ENCODE data around the gene XDH. TPM values are rescaled to one million over a fixed set of nuclear protein-coding genes. Genes with fewer than 3 reads are reported as not detected.

The XDH gene
- total and polyA plus RNA-seq, 9 of the 15 experiments (the other 6 are each of a cell fraction or from before 2014, with no cell fraction given): 0.04 to 0.06 TPM; not detected in 7

- intact Hi-C loops (cut with micrococcal nuclease): loop anchor here (10.0 kb wide), 4 partner anchors 105 to 475 kb away; partner anchors contain the start of gene EHD3
- ChIA-PET POLR2A (interaction anchor here (0.6 kb wide), 1 partner anchor 12 kb away, joined by 3 read pairs; no protein-coding TSS in a partner anchor), CTCF (ENCODE audit: low intra/inter-chr PET ratio) (no interaction called here)
- no TSS peak for BruUV-seq (replicated peaks)
- Histone ChIP-seq H3K4me2 (ENCODE audit: insufficient read depth, low read length) (no peak overlapping the region), H3K9ac (ENCODE audit: insufficient read depth in 1 of 2, low read depth in 2 of 2, low read length in 2 of 2) (no peak overlapping the region), H3K4me3 (no peak overlapping the region), H3K79me2 (ENCODE audit: control insufficient read depth, insufficient read depth, low read length) (no peaks in the 10 kb centered on the region), H3K27ac (ENCODE audit: extremely low read depth, low read depth, low read length) (no peak overlapping the region), H3K9me3 (replicated peaks; ENCODE audit: control insufficient read depth, insufficient read depth, low read depth, low read length) (no peaks in the 10 kb centered on the region), H3K36me3 (ENCODE audit: control insufficient read depth, insufficient read depth, low read length) (no peaks in the 10 kb centered on the region), H2AFZ (ENCODE audit: low read depth, low read length) (no peak overlapping the region), H3K4me1 (replicated peaks in 1 of 2; ENCODE audit: control insufficient read depth in 2 of 2, insufficient read depth in 2 of 2, low read length in 2 of 2) (no peaks in the 10 kb centered on the region), H3K27me3 (ENCODE audit: control insufficient read depth in 2 of 2, insufficient read depth in 2 of 2, low read length in 2 of 2) (peaks cover 5 to 27% of the 10 kb centered on the region in 2 experiments; a peak in 3 of 5 replicates), H3K9me1 (ENCODE audit: control insufficient read depth, insufficient read depth, low read length) (no peaks in the 10 kb centered on the region), H4K20me1 (replicated peaks; ENCODE audit: control insufficient read depth, insufficient read depth, low read length) (no peaks in the 10 kb centered on the region; the same call in 1 of the 2 replicates)
- TF ChIP-seq FOXM1 (IDR thresholded peaks at IDR 0.05; ENCODE audit: low read depth) (no peak), FOXM1 (CRISPR knock-in tag; IDR thresholded peaks at IDR 0.05; ENCODE audit: low read depth) (no peak), ZMIZ1 (IDR thresholded peaks at IDR 0.05; ENCODE audit: low read depth in 2 of 2, low read length in 2 of 2) (no peak), ZNF174 (CRISPR knock-in tag; IDR thresholded peaks at IDR 0.05) (no peak), ZNF384 (IDR thresholded peaks at IDR 0.05; ENCODE audit: low read depth, low read length) (no peak), TARDBP (IDR thresholded peaks at IDR 0.05) (no peak), PTTG1 (tag; IDR thresholded peaks at IDR 0.05; ENCODE audit: low read depth) (no peak), CBX2 (IDR thresholded peaks at IDR 0.05; ENCODE audit: insufficient read depth, low read length, poor library complexity, severe bottlenecking) (no peak), TRIM25 (IDR thresholded peaks at IDR 0.05; ENCODE audit: borderline replicate concordance) (no peak), CBX1 (IDR thresholded peaks at IDR 0.05; ENCODE audit: low read depth) (no peak), CREB3 (tag; conservative IDR thresholded peaks at IDR 0.05; ENCODE audit: low read depth) (no peak), E2F3 (CRISPR knock-in tag; IDR thresholded peaks at IDR 0.05) (no peak)
- WGBS (ENCODE audit: insufficient coverage, low coverage, missing lambda C conversion rate): 3% methylated on average over 9 of the region's 9 CpGs
- no peak for DNase-seq (ENCODE audit: extremely low read depth in 1 of 4, low spot score in 3 of 4)
- no peak for ATAC-seq
- FAIRE-seq: no peak
- in situ Hi-C loops (cut with MboI): loop anchor here (10.0 to 25.0 kb wide), 2 partner anchors 635 to 1177 kb away; no protein-coding TSS in a partner anchor
These were observed 74.8 kb downstream of the XDH start for GRCh38 chr2:31339696-31340095.

All from K562 (cell line).